Hindlimb muscle (tissue), 1 donor: Measurements from ENCODE around the gene GNB4. TPM values are rescaled to one million over a fixed set of nuclear protein-coding genes. Genes with fewer than 3 reads are reported as not detected.

Source experiments
- DNase-seq: peaks from one replicate; pipeline ENCODE4 v3.0.0-alpha.2; 2013
- polyA plus RNA-seq: library from polyadenylated mRNA; unstranded; fragments of 120-200 nt; gene quantifications from one replicate; pipeline ENCODE4 v1.2.1, GENCODE V29; 2013; ENCODE audit not compliant: insufficient read length

The GNB4 gene
- 38.0 TPM for polyA plus RNA-seq

GRCh38 chr3:179451265-179452175 is at the start of gene GNB4:
GNB4 (minus strand) TSS chr3:179451470; CDS start chr3:179426200, 25,270 bp downstream.
- peak; percentile 94 for DNase-seq

GRCh38 chr3:179495483-179495882 is 44.2 kb upstream of the GNB4 start:
- no peak for DNase-seq

GRCh38 chr3:179493260-179493659 is 42.0 kb upstream of the GNB4 start:
- no peak for DNase-seq

- DNase-seq, result no peak
Observed at GRCh38 chr3:179488213-179488612, 36.9 kb upstream of the GNB4 start.

GRCh38 chr3:179486806-179487205 is 35.5 kb upstream of the GNB4 start:
- no peak for DNase-seq

- DNase-seq, result no peak
Observed at GRCh38 chr3:179482857-179483256, 31.6 kb upstream of the GNB4 start.

GRCh38 chr3:179476215-179476614 is 24.9 kb upstream of the GNB4 start:
- DNase-seq, result no peak

- DNase-seq, result no peak
Observed at GRCh38 chr3:179474480-179474879, 23.2 kb upstream of the GNB4 start.

GRCh38 chr3:179473565-179473964 is 22.3 kb upstream of the GNB4 start:
- DNase-seq, result no peak

- no peak for DNase-seq
Observed at GRCh38 chr3:179464323-179465092, 13.2 kb upstream of the GNB4 start.

- no peak for DNase-seq
Observed at GRCh38 chr3:179463319-179463718, 12.0 kb upstream of the GNB4 start.

- DNase-seq, result no peak
Observed at GRCh38 chr3:179460260-179460659, 9.0 kb upstream of the GNB4 start.

- DNase-seq, result no peak
Observed at GRCh38 chr3:179455954-179456353, 4.7 kb upstream of the GNB4 start.

- no peak for DNase-seq
Observed at GRCh38 chr3:179454887-179455286, 3.6 kb upstream of the GNB4 start.

GRCh38 chr3:179453967-179454366 is 2.7 kb upstream of the GNB4 start:
- no peak for DNase-seq

- no peak for DNase-seq
Observed at GRCh38 chr3:179452872-179453271, 1.6 kb upstream of the GNB4 start.

- peak; percentile 83 for DNase-seq
Observed at GRCh38 chr3:179452176-179452564, 900 bp upstream of the GNB4 start.

- peak; percentile 66 for DNase-seq
Observed at GRCh38 chr3:179450901-179451264, 387 bp downstream of the GNB4 start.

- DNase-seq, result peak; percentile 42
Observed at GRCh38 chr3:179450261-179450701, 989 bp downstream of the GNB4 start.

GRCh38 chr3:179449636-179450035 is 1.6 kb downstream of the GNB4 start:
- no peak for DNase-seq

- DNase-seq, result no peak
Observed at GRCh38 chr3:179447251-179447650, 4.0 kb downstream of the GNB4 start.

GRCh38 chr3:179446501-179446900 is 4.8 kb downstream of the GNB4 start:
- no peak for DNase-seq

- no peak for DNase-seq
Observed at GRCh38 chr3:179438841-179439240, 12.4 kb downstream of the GNB4 start.

GRCh38 chr3:179436517-179436916 is 14.8 kb downstream of the GNB4 start:
- DNase-seq, result no peak
